Skeletal muscle satellite cell (primary cell): ENCODE results near the gene FLII.
A peak's percentile ranks its signal among the peaks of the same experiment; 100 is the strongest.

Experiments used
- H3K27me3 ChIP-seq: 2 replicates; pipeline ENCODE4 v1.7.0; 2013; ENCODE audit warnings: low read length; ENCODE audit not compliant: control insufficient read depth, insufficient read depth
- H3K36me3 ChIP-seq: 2 replicates; pipeline ENCODE4 v1.7.0; 2013; ENCODE audit warnings: mild to moderate bottlenecking, control low read depth, low read length; ENCODE audit not compliant: insufficient read depth
- H3K4me1 ChIP-seq: 2 replicates; pipeline ENCODE4 v1.7.0; 2013; ENCODE audit warnings: low read length; ENCODE audit not compliant: control insufficient read depth, insufficient read depth
- H3K4me2 ChIP-seq: 2 replicates; pipeline ENCODE4 v1.7.0; 2013; ENCODE audit warnings: mild to moderate bottlenecking, low read length
- H3K4me3 ChIP-seq: 2 replicates; pipeline ENCODE4 v1.7.0; 2013; ENCODE audit warnings: low read length
- H3K9ac ChIP-seq: 2 replicates; pipeline ENCODE4 v1.7.0; 2013; ENCODE audit warnings: mild to moderate bottlenecking, low read depth, low read length, moderate library complexity
- H3K9me3 ChIP-seq: replicated peaks from 2 replicates; pipeline ENCODE4 v1.7.0; 2013; ENCODE audit warnings: mild to moderate bottlenecking, control low read depth, low read length

The FLII gene

GRCh38 chr17:18257982-18258355, 569 bp downstream of the FLII start:
- Histone ChIP-seq H3K9me3 (no peaks in the 10 kb centered on the region), H3K9ac (peak overlapping the region; percentile 99), H3K36me3 (peaks cover 42% of the 10 kb centered on the region), H3K4me3 (peak overlapping the region; percentile 92), H3K4me2 (peak overlapping the region; percentile 98), H3K4me1 (peaks cover 38% of the 10 kb centered on the region), H3K27me3 (no peaks in the 10 kb centered on the region)

GRCh38 chr17:18257268-18257981, 1.1 kb downstream of the FLII start:
- peaks cover 47% of the 10 kb centered on the region for H3K36me3 ChIP-seq
- peaks cover 38% of the 10 kb centered on the region for H3K4me1 ChIP-seq
- H3K9ac ChIP-seq: peak overlapping the region; percentile 99
- no peaks in the 10 kb centered on the region for H3K27me3 ChIP-seq
- peak overlapping the region; percentile 92 for H3K4me3 ChIP-seq
- peak overlapping the region; percentile 98 for H3K4me2 ChIP-seq
- no peaks in the 10 kb centered on the region for H3K9me3 ChIP-seq

- no peaks in the 10 kb centered on the region for H3K9me3 ChIP-seq
- peak overlapping the region; percentile 99 for H3K9ac ChIP-seq
- peak overlapping the region; percentile 92 for H3K4me3 ChIP-seq
- peaks cover 33% of the 10 kb centered on the region for H3K4me1 ChIP-seq
- H3K27me3 ChIP-seq: no peaks in the 10 kb centered on the region
- peaks cover 53% of the 10 kb centered on the region for H3K36me3 ChIP-seq
- peak overlapping the region; percentile 98 for H3K4me2 ChIP-seq
These were observed 1.8 kb downstream of the FLII start for GRCh38 chr17:18256776-18257175.

- H3K9ac ChIP-seq: no peak overlapping the region
- H3K4me3 ChIP-seq: peak overlapping the region; percentile 92
- no peaks in the 10 kb centered on the region for H3K9me3 ChIP-seq
These were observed 2.2 kb downstream of the FLII start for GRCh38 chr17:18256351-18256750.

GRCh38 chr17:18254888-18255649, 3.5 kb downstream of the FLII start:
- no peak overlapping the region for H3K4me3 ChIP-seq
- no peaks in the 10 kb centered on the region for H3K9me3 ChIP-seq
- peaks cover 24% of the 10 kb centered on the region for H3K4me1 ChIP-seq
- H3K4me2 ChIP-seq: no peak overlapping the region
- peaks cover 70% of the 10 kb centered on the region for H3K36me3 ChIP-seq
- H3K27me3 ChIP-seq: no peaks in the 10 kb centered on the region
- H3K9ac ChIP-seq: no peak overlapping the region

More at GRCh38 chr17:18256351-18256750, 2.2 kb downstream of the FLII start:
- peak overlapping the region; percentile 98 for H3K4me2 ChIP-seq
- H3K27me3 ChIP-seq: no peaks in the 10 kb centered on the region
- H3K4me1 ChIP-seq: peaks cover 29% of the 10 kb centered on the region
- peaks cover 57% of the 10 kb centered on the region for H3K36me3 ChIP-seq

GRCh38 chr17:18253947-18254821, 4.4 kb downstream of the FLII start:
- H3K4me2 ChIP-seq: no peak overlapping the region
- H3K27me3 ChIP-seq: no peaks in the 10 kb centered on the region
- peaks cover 17% of the 10 kb centered on the region for H3K4me1 ChIP-seq
- H3K36me3 ChIP-seq: peaks cover 76% of the 10 kb centered on the region
- no peak overlapping the region for H3K4me3 ChIP-seq
- no peaks in the 10 kb centered on the region for H3K9me3 ChIP-seq
- no peak overlapping the region for H3K9ac ChIP-seq

- H3K27me3 ChIP-seq: no peaks in the 10 kb centered on the region
- no peak overlapping the region for H3K9ac ChIP-seq
- H3K9me3 ChIP-seq: no peaks in the 10 kb centered on the region
- no peak overlapping the region for H3K4me2 ChIP-seq
- no peak overlapping the region for H3K4me3 ChIP-seq
- H3K4me1 ChIP-seq: peaks cover 12% of the 10 kb centered on the region
- peaks cover 84% of the 10 kb centered on the region for H3K36me3 ChIP-seq
These were observed 5.2 kb downstream of the FLII start for GRCh38 chr17:18253187-18253884.

- Histone ChIP-seq H3K4me1 (peaks cover 7% of the 10 kb centered on the region), H3K36me3 (peaks cover 95% of the 10 kb centered on the region), H3K4me3 (no peak overlapping the region), H3K9me3 (no peaks in the 10 kb centered on the region), H3K9ac (no peak overlapping the region), H3K27me3 (no peaks in the 10 kb centered on the region), H3K4me2 (no peak overlapping the region)
These were observed 6.4 kb downstream of the FLII start for GRCh38 chr17:18252160-18252559.

GRCh38 chr17:18251204-18251603, 7.3 kb downstream of the FLII start:
- Histone ChIP-seq H3K9me3 (no peaks in the 10 kb centered on the region), H3K27me3 (no peaks in the 10 kb centered on the region), H3K9ac (no peak overlapping the region), H3K4me1 (no peaks in the 10 kb centered on the region), H3K36me3 (peaks cover 95% of the 10 kb centered on the region), H3K4me3 (no peak overlapping the region), H3K4me2 (no peak overlapping the region)

GRCh38 chr17:18250708-18251107, 7.8 kb downstream of the FLII start:
- H3K4me3 ChIP-seq: no peak overlapping the region
- no peaks in the 10 kb centered on the region for H3K4me1 ChIP-seq
- H3K9me3 ChIP-seq: no peaks in the 10 kb centered on the region
- no peaks in the 10 kb centered on the region for H3K27me3 ChIP-seq
- H3K9ac ChIP-seq: no peak overlapping the region
- H3K36me3 ChIP-seq: peaks cover 95% of the 10 kb centered on the region
- no peak overlapping the region for H3K4me2 ChIP-seq

GRCh38 chr17:18250259-18250658, 8.3 kb downstream of the FLII start:
- H3K36me3 ChIP-seq: peaks cover 95% of the 10 kb centered on the region
- no peak overlapping the region for H3K9ac ChIP-seq
- no peak overlapping the region for H3K4me2 ChIP-seq
- no peak overlapping the region for H3K4me3 ChIP-seq
- no peaks in the 10 kb centered on the region for H3K4me1 ChIP-seq
- no peaks in the 10 kb centered on the region for H3K27me3 ChIP-seq
- H3K9me3 ChIP-seq: no peaks in the 10 kb centered on the region
